CD4-positive, CD25-positive, alpha-beta regulatory T cell (primary cell): Measurements from ENCODE around the gene PAX3. TPM values are rescaled to one million over a fixed set of nuclear protein-coding genes. Genes with fewer than 3 reads are reported as not detected.
A peak's percentile ranks its signal among the peaks of the same experiment; 100 is the strongest.

Experiments
- ATAC-seq, 2 donors: fragments of 150-1000 bp; cut with Tn5 transposase; one replicate each; pipeline ENCODE4 v1.10.0; 2021; ENCODE audit warnings: low read depth in 2 of 2, moderate number of reproducible peaks in 2 of 2, moderate library complexity in 1 of 2
- DNase-seq, 3 donors: peaks; one replicate each; pipeline versions ENCODE4 v3.0.0 to v3.0.0-alpha.2; 2012 to 2022; ENCODE audit warnings: mixed read lengths in 1 of 3
- H3K27ac ChIP-seq: one replicate; pipeline ENCODE4 v1.7.0; 2013; ENCODE audit warnings: mild to moderate bottlenecking, low read length; ENCODE audit not compliant: insufficient read depth, poor library complexity, severe bottlenecking
- H3K27me3 ChIP-seq: one replicate; pipeline ENCODE4 v1.7.0; 2013; ENCODE audit warnings: low read length; ENCODE audit not compliant: control insufficient read depth, insufficient read depth
- H3K36me3 ChIP-seq: one replicate; pipeline ENCODE4 v1.7.0; 2013; ENCODE audit warnings: mild to moderate bottlenecking, low read length, moderate library complexity; ENCODE audit not compliant: control insufficient read depth, insufficient read depth
- H3K4me1 ChIP-seq: 2 replicates; pipeline ENCODE4 v1.7.0; 2013; ENCODE audit warnings: mild to moderate bottlenecking, low read length; ENCODE audit not compliant: insufficient read depth, control insufficient read depth, poor library complexity, severe bottlenecking
- H3K4me3 ChIP-seq: one replicate; pipeline ENCODE4 v1.7.0; 2013; ENCODE audit warnings: low read depth, mild to moderate bottlenecking, low read length, moderate library complexity
- H3K9me3 ChIP-seq, 2 experiments: 1 replicate in 1 of 2; 2 replicates in 1 of 2; pipeline ENCODE4 v1.7.0; 2013; ENCODE audit warnings: low read length in 2 of 2, mild to moderate bottlenecking in 1 of 2, moderate library complexity in 1 of 2; ENCODE audit not compliant: control insufficient read depth in 2 of 2
- H3K27ac Mint-ChIP-seq, 3 donors: one replicate each; pipeline ENCODE4 v1.8.0; 2020 to 2022; ENCODE audit warnings: mild to moderate bottlenecking in 3 of 3, mixed read lengths in 3 of 3, moderate library complexity in 2 of 3
- H3K27me3 Mint-ChIP-seq: one replicate; pipeline ENCODE4 v1.8.0; 2022; ENCODE audit warnings: mild to moderate bottlenecking, mixed read lengths
- H3K36me3 Mint-ChIP-seq: one replicate; pipeline ENCODE4 v1.8.0; 2020; ENCODE audit warnings: mixed read lengths
- H3K4me1 Mint-ChIP-seq, 4 donors: one replicate each; pipeline ENCODE4 v1.8.0; 2020 to 2022; ENCODE audit warnings: mixed read lengths in 4 of 4, mild to moderate bottlenecking in 1 of 4
- H3K4me3 Mint-ChIP-seq, 4 donors: one replicate each; pipeline ENCODE4 v1.8.0; 2020 to 2022; ENCODE audit warnings: mild to moderate bottlenecking in 4 of 4, mixed read lengths in 4 of 4, moderate library complexity in 3 of 4
- H3K9me3 Mint-ChIP-seq, 7 donors: one replicate each; pipeline ENCODE4 v1.8.0; 2020 to 2022; ENCODE audit warnings: mixed read lengths in 7 of 7, mild to moderate bottlenecking in 3 of 7, moderate library complexity in 2 of 7
- polyA plus RNA-seq, 4 donors: library from polyadenylated mRNA; unstranded; fragments of 300-500 nt; fragmentation: Illumina TruSeq; gene quantifications; one replicate each; pipeline ENCODE4 v1.2.3, GENCODE V29; 2021
- total RNA-seq: library from RNA; stranded (reverse); gene quantifications from one replicate; pipeline ENCODE4 v1.2.3, GENCODE V29; 2022

Gene PAX3
- total and polyA plus RNA-seq, 5 donors from 2014 or later = not detected

DNA sequence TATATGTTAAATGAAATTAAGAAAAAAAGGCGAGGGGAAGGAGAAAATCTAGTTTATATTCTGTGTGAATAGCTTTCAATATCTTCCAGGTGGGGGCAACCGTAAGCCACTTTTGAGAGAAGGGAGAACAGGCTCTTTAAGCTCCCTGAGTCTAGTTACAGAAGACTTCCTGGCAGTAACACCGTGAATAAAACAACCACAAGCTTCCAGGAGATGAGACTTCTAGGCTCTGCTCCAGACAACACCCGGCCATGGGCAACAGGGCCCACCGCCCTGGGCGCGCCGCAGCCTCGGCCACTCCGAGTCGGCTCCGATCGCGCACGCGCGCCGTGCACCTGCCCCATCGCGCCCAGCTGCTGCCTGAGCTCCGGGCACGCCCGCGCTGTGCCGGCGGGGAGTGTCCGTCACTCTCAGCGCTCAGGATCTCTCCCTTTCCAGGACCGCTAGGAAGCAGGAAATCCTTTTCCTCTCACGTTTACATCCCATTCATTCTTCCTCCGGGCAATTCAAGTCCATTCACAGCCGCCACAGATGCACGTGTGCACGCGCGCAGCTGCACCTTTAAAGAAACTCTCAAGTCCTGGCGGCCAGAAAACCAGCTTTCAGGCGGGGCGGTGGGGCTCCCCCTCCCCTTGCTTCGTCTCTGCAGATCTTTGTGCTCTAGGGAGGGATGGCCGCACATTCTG is 19.4 kb upstream of the PAX3 start:
- Mint-ChIP-seq H3K27ac (no peak overlapping the region), H3K4me3 (peak overlapping the region; percentile 86 to 89 (median 86)), H3K36me3 (no peaks in the 10 kb centered on the region), H3K27me3 (peaks cover 81% of the 10 kb centered on the region), H3K4me1 (peaks cover 5 to 23% (median 9%) of the 10 kb centered on the region in 4 donors), H3K9me3 (peaks cover 0 to 2% (median 0%) of the 10 kb centered on the region in 7 donors)
- Histone ChIP-seq H3K9me3 (no peaks in the 10 kb centered on the region), H3K4me1 (peaks cover 17% of the 10 kb centered on the region), H3K36me3 (no peaks in the 10 kb centered on the region), H3K27ac (no peak overlapping the region), H3K27me3 (peaks cover 44% of the 10 kb centered on the region), H3K4me3 (peak overlapping the region; percentile 73)
- DNase-seq = peak in 2 of 3 donors; percentile 57 to 66
- peak; percentile 28 to 61 for ATAC-seq

DNA sequence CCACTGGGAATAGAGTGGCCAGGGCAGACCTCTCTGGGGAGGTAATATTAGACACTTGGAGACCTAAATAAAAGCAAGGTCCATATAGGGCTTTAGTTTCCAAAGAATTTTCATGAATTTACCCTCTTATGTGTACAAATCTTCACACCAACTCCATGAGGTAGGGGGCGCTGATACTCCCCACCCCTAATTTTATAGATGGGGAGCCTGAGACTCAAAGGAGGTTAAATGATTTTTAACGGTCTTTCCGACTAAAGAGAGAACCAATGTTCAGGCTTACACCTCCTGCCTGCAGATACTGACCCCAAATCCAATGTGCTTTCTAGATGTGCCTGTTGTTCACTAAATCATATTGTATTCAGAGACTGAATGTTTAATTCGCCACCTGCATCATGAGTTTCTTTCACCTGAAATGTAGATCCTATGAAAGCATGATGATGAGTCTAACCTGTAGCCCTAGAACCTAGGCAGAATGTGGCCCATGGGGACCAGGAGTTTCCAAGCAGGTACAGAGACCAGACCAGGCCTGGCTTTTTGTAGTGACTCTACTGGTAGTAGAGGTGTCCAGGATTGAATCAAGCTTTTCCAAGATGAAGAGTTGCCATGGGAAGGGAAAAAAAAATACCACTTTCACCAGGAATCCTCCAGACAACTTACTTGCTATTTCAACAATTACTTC is 16.8 kb upstream of the PAX3 start:
- Histone ChIP-seq H3K4me3 (no peak overlapping the region), H3K27ac (no peak overlapping the region), H3K36me3 (no peaks in the 10 kb centered on the region), H3K4me1 (peaks cover 27% of the 10 kb centered on the region), H3K9me3 (no peaks in the 10 kb centered on the region), H3K27me3 (peaks cover 46% of the 10 kb centered on the region)
- Mint-ChIP-seq H3K27ac (no peak overlapping the region), H3K36me3 (no peaks in the 10 kb centered on the region), H3K27me3 (peaks cover 84% of the 10 kb centered on the region), H3K4me1 (peaks cover 7 to 29% (median 10%) of the 10 kb centered on the region in 4 donors), H3K9me3 (peaks cover 0 to 3% (median 0%) of the 10 kb centered on the region in 7 donors), H3K4me3 (no peak overlapping the region)
- DNase-seq (no peak), ATAC-seq (no peak)

DNA sequence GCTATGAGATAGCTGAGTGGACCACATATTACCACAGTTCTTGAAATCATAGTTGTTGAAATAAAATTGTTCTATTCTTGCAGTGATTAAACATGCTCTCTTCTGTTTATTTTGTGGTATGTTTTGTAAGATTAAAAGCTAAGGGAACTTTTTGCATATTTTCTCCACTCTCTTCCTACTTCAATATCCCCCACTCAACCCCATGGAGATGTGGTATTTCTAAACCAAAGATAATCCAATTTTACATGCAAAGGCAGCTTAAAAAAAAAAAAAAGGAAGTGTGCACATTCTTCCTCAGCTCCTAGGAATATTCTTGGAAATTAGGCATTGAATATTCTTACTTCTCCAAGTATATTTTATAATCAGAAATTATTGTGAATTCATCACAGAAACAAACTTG is 15.0 kb upstream of the PAX3 start:
- peaks cover 63% of the 10 kb centered on the region for H3K27me3 ChIP-seq
- Mint-ChIP-seq H3K4me3 (no peak overlapping the region), H3K4me1 (peaks cover 6 to 25% (median 8%) of the 10 kb centered on the region in 4 donors)

DNA sequence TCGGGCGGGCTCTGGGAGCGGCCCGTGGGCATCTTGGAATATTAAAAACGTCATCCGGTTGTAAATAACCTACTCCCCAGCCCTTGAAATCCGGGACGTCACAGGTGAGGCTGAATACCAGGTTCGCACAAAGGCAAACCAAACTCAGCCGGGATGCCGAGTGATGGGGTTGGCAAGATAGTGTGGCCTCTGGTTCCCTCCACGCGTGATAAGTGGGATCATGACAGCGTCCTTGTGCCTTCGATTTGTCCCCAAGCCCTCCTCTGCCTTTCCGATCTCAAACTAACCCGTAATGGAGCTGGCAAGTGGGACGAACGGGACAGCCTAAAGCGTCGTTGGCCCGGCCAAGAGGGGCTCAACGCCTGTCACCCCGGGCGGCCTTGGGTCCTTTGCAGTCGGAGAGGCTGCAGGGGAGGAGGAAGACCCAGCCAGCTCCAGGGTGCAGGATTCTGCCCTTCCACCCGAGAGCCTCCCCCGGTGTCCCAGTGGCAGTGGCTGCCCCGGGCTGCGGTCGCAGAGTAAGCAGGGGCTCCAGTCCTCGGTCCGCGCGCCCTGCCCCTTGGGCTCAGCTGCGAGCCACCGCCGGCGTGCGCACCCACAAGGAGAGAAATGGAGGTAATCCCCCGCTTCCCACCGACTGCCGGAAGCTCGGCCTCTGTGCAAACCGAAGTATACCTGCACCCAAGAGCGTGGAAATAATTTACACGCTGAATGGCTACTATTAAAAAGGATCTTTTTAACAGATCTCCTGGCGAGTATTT is 13.4 kb upstream of the PAX3 start:
- DNase-seq (no peak), ATAC-seq (no peak)
- peak overlapping the region in 1 of 3 donors; percentile 85 for H3K27ac Mint-ChIP-seq
- H3K27me3 ChIP-seq = peaks cover 75% of the 10 kb centered on the region
- peak overlapping the region in 2 of 4 donors; percentile 21 to 55 for H3K4me3 Mint-ChIP-seq
- H3K27ac ChIP-seq = no peak overlapping the region
- H3K27me3 Mint-ChIP-seq = peaks cover 99% of the 10 kb centered on the region
- no peak overlapping the region for H3K4me3 ChIP-seq
- peaks cover 0 to 11% (median 1%) of the 10 kb centered on the region in 7 donors for H3K9me3 Mint-ChIP-seq
- peaks cover 6% of the 10 kb centered on the region for H3K36me3 Mint-ChIP-seq
- no peaks in the 10 kb centered on the region for H3K9me3 ChIP-seq
- no peaks in the 10 kb centered on the region for H3K36me3 ChIP-seq
- peaks cover 0 to 24% (median 6%) of the 10 kb centered on the region in 4 donors for H3K4me1 Mint-ChIP-seq
- peaks cover 12% of the 10 kb centered on the region for H3K4me1 ChIP-seq

More for the DNA sequence above, 15.0 kb upstream of the PAX3 start:
- Histone ChIP-seq H3K9me3 (no peaks in the 10 kb centered on the region), H3K4me1 (peaks cover 20% of the 10 kb centered on the region), H3K4me3 (no peak overlapping the region), H3K36me3 (no peaks in the 10 kb centered on the region), H3K27ac (no peak overlapping the region)
- no peaks in the 10 kb centered on the region for H3K36me3 Mint-ChIP-seq
- ATAC-seq (no peak), DNase-seq (no peak)
- H3K27ac Mint-ChIP-seq = no peak overlapping the region
- H3K27me3 Mint-ChIP-seq = peaks cover 98% of the 10 kb centered on the region
- H3K9me3 Mint-ChIP-seq = peaks cover 0 to 9% (median 0%) of the 10 kb centered on the region in 7 donors

DNA sequence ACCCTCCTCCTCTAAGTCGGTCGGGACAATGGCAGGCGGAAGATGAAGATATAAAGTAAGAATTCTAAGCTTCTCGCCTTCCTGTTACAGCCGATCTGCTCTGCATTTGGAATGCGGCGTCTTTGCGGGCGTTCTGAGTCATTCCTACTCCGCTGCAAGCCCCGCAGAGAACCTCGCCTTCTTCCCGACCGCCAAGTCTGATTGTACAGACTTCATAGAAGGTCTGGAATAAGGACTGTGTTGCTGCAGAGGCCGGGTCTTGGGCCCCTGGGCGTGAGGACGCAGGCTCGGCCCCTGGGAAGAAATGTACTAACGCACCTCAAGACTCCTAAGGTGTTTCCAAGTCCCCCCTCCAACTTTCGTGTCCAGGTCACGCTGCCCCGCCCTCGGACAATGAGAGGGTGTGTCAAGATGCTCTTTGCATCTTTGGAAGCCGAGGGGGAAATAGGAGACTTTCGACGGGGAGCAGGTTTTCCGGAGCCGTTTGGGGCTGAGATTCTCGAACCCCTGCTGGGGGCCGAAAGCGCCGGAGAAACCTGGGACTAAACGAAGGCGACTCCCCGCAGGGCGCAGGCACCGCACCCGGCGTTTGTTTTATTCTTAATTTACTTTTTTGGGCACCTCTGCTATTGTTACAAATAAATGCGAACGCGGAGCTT is 12.7 kb upstream of the PAX3 start:
- Histone ChIP-seq H3K27me3 (peaks cover 72% of the 10 kb centered on the region), H3K9me3 (no peaks in the 10 kb centered on the region), H3K4me1 (peaks cover 17% of the 10 kb centered on the region), H3K27ac (no peak overlapping the region), H3K36me3 (no peaks in the 10 kb centered on the region), H3K4me3 (no peak overlapping the region)
- Mint-ChIP-seq H3K4me3 (peak overlapping the region in 1 of 4 donors; percentile 28), H3K27ac (no peak overlapping the region), H3K9me3 (peaks cover 0 to 11% (median 1%) of the 10 kb centered on the region in 7 donors), H3K27me3 (peaks cover 99% of the 10 kb centered on the region), H3K4me1 (peaks cover under 1 to 29% (median 6%) of the 10 kb centered on the region in 4 donors), H3K36me3 (peaks cover 6% of the 10 kb centered on the region)
- DNase-seq = no peak
- ATAC-seq = no peak

DNA sequence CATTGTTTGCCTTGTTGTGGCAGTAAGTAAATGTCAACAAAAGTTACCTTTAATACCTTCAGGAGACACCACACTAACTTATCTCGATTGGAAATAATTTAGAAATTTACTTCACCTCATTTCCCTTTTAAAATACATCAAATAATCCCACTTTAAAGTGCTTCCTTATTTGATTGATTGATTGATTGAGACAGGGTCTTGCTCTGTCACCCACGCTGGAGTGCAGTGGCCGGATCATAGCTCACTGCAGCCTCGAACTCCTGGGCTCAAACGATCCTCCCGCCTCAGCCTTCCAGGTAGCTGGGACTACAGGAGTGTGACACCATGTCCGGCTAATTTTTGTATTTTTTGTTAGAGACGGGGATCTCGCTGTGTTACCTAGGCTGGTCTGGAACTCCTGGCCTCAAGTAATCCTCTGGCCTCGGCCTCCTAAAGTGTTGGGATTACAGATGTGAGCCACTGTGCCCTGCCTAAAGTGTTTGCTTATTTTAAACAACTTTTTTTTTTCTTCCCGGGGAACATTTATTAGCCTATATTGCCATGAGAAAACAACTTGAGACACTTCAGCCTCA is 12.0 kb upstream of the PAX3 start:
- peak overlapping the region in 1 of 3 donors; percentile 29 for H3K27ac Mint-ChIP-seq
- H3K27me3 ChIP-seq = peaks cover 66% of the 10 kb centered on the region
- H3K27me3 Mint-ChIP-seq = peaks cover 99% of the 10 kb centered on the region
- H3K4me1 Mint-ChIP-seq = peaks cover 4 to 35% (median 7%) of the 10 kb centered on the region in 4 donors
- ATAC-seq = no peak
- peaks cover 6% of the 10 kb centered on the region for H3K36me3 Mint-ChIP-seq
- H3K36me3 ChIP-seq = no peaks in the 10 kb centered on the region
- H3K4me3 ChIP-seq = no peak overlapping the region
- peaks cover 23% of the 10 kb centered on the region for H3K4me1 ChIP-seq
- DNase-seq = no peak
- H3K9me3 Mint-ChIP-seq = peaks cover 0 to 11% (median 1%) of the 10 kb centered on the region in 7 donors
- H3K4me3 Mint-ChIP-seq = peak overlapping the region in 2 of 4 donors; percentile 22 to 43
- no peak overlapping the region for H3K27ac ChIP-seq
- H3K9me3 ChIP-seq = no peaks in the 10 kb centered on the region

DNA sequence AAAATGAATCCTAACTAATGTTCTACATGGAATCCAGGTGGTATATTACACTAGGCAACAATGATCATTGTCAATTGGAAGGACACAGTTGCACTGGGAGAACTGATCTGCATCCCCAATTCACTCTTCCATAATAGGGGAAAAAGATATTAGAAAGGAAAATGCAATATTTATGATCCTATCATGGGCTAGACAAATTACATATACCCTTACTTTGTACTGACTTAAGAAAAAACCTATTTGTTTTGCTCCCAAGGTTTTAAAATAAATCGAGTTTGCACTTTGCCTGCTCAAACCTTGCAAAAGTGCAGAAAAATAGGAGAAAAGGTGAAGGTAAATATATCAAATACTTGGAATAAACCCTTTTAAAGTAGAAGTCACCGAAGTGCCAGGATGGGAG is 11.0 kb upstream of the PAX3 start:
- peaks cover 8 to 45% (median 16%) of the 10 kb centered on the region in 4 donors for H3K4me1 Mint-ChIP-seq
- no peaks in the 10 kb centered on the region for H3K9me3 ChIP-seq
- H3K27me3 ChIP-seq = peaks cover 69% of the 10 kb centered on the region
- H3K27ac ChIP-seq = no peak overlapping the region
- peaks cover 0 to 11% (median 2%) of the 10 kb centered on the region in 7 donors for H3K9me3 Mint-ChIP-seq
- H3K4me1 ChIP-seq = peaks cover 34% of the 10 kb centered on the region
- no peak overlapping the region for H3K27ac Mint-ChIP-seq
- H3K36me3 Mint-ChIP-seq = peaks cover 6% of the 10 kb centered on the region
- no peaks in the 10 kb centered on the region for H3K36me3 ChIP-seq
- peaks cover 99% of the 10 kb centered on the region for H3K27me3 Mint-ChIP-seq
- ATAC-seq = no peak
- H3K4me3 Mint-ChIP-seq = peak overlapping the region in 1 of 4 donors; percentile 22
- DNase-seq = no peak
- H3K4me3 ChIP-seq = no peak overlapping the region
